Fibroblast of mammary gland (primary cell): ENCODE results near the gene DNAJC4.

Experiments
- DNase-seq: peaks from one replicate; pipeline ENCODE4 v3.0.0-alpha.2; 2010; ENCODE audit warnings: low read depth
- H3K4me3 ChIP-seq: 2 replicates; pipeline ENCODE4 v1.5.1; 2011; ENCODE audit warnings: low read depth, mild to moderate bottlenecking, low read length, moderate library complexity; ENCODE audit not compliant: control insufficient read depth
- TF ChIP-seq, protein P1 (sequence below): conservative IDR thresholded peaks from 2 replicates; pipeline ENCODE4 v1.5.1; 2011; ENCODE audit warnings: low read depth, low read length, inconsistent platforms; ENCODE audit not compliant: control insufficient read depth, insufficient read depth

The DNAJC4 gene

DNA sequence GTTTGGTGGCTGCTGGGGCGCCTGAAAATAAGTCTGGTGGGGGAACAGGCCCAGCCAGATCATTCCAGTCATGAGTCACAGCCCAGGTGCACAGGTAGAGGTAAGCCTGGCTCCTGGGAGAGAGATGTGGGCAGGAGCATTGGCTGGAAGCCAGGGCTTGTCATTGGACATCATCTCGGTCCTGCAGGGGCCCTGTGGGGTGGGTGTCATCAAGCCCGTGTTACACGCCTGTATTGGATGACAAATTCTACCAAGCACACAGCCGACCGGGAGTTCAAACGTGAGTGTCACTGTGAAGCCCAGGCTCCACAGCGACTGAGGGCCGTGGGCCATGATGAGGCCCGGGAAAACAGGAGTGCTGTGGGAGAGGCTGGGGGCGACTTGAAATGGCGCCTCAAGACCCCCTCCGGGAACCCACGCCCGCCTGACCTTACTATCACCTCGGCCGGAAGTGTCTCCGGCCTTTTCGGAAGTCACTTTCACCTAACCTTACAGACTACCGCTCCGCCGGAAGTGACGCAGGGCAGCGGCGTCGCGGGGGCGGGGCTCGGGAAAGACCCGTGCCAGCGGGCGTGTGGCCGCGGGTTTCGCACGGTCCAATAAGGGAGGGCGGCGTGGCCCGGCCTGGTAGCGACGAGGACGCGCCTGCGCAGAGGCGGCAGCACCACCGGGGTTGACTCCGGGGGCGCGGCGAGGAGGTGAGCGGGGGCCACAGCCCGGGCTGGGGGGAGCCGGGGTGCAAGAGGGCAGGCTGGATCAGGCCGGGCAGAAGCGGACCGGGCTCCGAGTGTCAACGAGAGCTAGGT lies 10.3 kb downstream of the DNAJC4 start, which contains the start of gene FKBP2:
FKBP2 (plus strand) TSS at position 661 of the 806 bp plus-strand sequence. CDS start 1,293 bp downstream, outside the sequence.
- peak; percentile 94 for DNase-seq
- TF ChIP-seq, protein P1, sequence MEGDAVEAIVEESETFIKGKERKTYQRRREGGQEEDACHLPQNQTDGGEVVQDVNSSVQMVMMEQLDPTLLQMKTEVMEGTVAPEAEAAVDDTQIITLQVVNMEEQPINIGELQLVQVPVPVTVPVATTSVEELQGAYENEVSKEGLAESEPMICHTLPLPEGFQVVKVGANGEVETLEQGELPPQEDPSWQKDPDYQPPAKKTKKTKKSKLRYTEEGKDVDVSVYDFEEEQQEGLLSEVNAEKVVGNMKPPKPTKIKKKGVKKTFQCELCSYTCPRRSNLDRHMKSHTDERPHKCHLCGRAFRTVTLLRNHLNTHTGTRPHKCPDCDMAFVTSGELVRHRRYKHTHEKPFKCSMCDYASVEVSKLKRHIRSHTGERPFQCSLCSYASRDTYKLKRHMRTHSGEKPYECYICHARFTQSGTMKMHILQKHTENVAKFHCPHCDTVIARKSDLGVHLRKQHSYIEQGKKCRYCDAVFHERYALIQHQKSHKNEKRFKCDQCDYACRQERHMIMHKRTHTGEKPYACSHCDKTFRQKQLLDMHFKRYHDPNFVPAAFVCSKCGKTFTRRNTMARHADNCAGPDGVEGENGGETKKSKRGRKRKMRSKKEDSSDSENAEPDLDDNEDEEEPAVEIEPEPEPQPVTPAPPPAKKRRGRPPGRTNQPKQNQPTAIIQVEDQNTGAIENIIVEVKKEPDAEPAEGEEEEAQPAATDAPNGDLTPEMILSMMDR = no peak
- H3K4me3 ChIP-seq = peak within 1 kb of the TSS; percentile 77

DNA sequence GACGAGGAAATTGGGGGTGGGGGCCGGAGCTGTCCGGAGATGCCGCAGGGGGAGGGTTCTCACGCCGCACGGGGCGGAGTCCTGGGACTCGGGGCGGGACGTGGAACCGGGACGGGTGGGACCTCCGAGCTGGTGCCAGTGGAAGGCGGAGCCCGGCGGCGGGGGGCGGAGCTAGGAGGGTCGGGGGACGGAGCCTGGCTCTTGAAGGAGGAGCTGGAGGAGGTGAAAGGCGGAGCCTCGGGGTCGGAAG lies 10.8 kb downstream of the DNAJC4 start:
- peak; percentile 99 for DNase-seq

DNA sequence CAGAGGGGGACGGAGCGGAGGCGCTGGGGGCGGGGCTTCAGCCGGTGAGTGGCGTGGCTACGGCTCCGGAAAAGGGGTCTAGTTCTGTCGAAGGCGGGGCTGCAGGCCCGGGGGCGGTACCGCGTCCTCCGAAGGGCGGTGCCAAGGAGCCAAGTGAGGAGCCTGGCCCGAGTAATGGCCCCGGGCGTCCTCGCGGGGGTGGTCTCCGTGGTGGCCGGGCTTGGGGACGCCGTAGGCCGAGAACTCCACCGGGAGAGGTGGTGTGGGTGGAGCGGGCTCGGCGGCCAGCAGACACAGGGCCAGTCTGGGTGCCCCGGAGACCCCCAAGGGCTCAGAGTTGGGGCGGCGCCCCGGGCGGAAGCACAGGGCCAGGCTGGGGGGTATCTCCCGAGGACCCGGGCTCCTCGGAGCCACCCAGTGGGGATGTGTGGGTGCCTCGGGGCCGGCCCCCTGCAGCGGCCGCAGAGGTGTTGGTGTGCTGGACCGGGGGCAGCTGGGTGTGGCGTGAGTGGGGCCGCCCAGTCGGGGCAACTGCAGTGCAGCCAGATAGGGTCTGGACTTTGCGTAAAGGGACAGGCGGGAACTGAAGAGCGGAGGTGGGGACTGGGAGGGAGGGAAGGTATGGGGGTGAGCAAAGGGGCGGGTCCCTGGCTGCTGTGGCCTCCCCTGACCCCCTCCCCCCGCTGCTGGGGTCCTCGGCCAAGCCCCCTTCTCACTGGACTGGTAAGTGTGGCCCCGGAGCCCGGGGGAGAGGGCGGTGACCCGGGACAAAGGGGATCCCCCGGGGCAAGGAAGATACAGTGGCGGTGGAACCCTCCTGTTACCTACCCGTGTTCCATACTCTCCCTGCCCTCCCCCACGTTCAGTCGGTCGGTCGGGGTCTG lies 11.4 kb downstream of the DNAJC4 start:
- peak overlapping the region; percentile 77 for H3K4me3 ChIP-seq
- TF ChIP-seq, protein P1 = no peak
- peak; percentile 28 for DNase-seq

More for the DNA sequence above, 10.8 kb downstream of the DNAJC4 start:
- H3K4me3 ChIP-seq = peak overlapping the region; percentile 77
- TF ChIP-seq, protein P1 = no peak

DNA sequence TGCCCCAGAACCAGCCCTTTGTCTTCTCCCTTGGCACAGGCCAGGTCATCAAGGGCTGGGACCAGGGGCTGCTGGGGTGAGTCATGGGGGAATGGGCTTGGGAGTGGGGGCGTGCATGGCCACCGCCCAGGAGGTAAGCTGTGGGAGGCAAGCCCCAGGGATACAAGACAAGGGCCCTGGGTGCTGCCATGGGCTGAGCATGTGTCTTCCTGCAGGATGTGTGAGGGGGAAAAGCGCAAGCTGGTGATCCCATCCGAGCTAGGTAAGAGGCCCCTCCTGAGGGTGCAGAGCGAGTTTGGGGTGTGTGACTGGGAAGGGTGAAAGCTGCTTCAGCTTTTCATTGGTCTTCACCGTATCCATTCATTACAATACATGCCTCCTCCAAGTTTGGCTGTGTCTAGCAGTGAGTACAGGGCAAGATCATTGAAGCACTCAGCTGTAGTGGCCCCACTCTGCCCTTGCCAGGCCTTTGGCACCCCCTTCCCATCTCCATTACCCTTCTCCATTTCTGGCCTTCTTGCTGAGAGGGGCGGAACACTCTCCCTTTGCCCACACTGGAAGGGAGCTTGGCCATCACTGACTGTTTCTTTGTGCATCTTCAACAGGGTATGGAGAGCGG lies 13.0 kb downstream of the DNAJC4 start:
- no peak overlapping the region for H3K4me3 ChIP-seq
- no peak for DNase-seq
- TF ChIP-seq, protein P1 = no peak

DNA sequence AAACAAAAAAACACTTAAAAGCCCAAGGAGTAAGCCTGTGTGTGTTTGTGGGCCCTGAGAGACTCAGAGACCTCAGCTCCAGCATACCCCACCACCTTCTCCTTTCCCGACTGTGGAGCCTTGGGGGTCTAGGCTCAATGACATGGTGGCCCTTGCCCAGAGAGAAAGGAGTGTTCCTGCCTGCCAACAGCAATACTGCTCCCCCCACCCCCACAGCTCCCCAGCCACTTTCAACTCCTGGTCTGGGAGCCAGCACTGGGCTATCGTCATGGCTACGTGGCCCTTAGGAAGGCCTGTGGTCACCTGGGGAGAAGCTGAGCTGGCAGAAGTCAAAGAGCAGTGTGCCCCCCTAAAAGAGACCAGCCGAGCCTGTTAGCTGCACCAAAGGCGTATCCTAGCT lies 13.8 kb downstream of the DNAJC4 start:
- H3K4me3 ChIP-seq = no peak overlapping the region
- TF ChIP-seq, protein P1 = no peak
- no peak for DNase-seq

DNA sequence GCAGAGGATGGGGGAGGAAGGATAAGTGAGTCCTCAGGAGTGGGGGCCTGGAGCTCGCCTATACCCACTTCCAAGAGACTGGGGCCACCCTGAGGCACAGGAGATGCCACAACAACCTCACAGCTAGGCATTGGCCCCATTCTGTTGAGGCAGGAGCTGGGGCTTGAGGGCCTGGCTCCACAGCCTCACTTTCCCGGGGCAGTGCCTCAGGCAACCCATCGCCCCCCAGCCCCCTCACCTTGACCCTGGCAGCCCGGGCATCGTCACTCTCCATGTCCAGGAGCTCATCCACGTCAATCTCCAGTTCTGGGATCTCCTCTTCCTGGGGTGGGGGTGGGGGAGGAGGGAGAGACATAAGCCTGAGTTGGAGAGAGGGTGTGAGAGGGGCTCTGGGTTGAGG lies 14.6 kb downstream of the DNAJC4 start:
- TF ChIP-seq, protein P1 = no peak
- H3K4me3 ChIP-seq = peak overlapping the region; percentile 98
- no peak for DNase-seq
